GM21360 (cell line): ENCODE data around the gene SART3.
"Not testable (repeated sequence)": the region's sequence is repeated elsewhere in the genome, so short reads cannot be mapped to it uniquely, and the experiment has no call there.

ENCODE experiments used
- ATAC-seq: cut with Tn5 transposase; IDR thresholded peaks from one replicate; pipeline ENCODE4 v1.9.1; 2021; ENCODE audit warnings: mild to moderate bottlenecking, moderate library complexity; ENCODE audit not compliant: unreplicated experiment

The SART3 gene

DNA sequence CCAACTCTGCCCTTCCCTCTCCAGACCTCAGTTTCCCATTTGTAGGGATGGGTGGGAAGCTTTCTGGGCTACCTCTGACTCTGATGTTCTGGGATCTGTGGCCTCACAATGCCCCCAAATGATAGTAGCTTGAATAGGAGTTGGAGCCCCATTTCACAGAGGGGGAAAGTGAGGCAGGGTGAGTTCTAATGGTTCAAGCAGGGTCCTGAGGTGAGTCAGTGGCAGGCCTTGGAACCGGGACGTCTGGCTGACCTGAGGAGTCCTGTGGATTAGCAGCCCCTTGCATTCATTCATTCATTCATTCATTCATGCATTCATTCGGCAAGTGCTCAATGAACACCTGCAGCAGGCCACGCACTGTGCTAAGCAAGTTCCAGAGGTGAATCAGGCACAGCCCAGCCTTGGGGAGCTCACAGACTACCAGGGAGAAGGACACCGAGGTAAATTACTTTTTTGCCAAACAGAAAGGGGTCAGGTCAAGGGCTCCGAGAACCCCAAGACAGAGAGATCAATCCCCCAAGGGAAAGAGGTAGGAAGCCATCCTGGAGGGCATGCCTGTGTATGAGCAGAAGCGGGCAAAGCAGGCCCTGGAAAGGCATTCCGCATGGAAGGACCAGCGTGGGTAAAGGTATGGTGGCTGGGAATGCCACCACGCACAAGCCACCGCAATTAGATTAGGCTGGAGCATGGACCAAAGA is 37.7 kb upstream of the SART3 start:
- ATAC-seq = no peak

DNA sequence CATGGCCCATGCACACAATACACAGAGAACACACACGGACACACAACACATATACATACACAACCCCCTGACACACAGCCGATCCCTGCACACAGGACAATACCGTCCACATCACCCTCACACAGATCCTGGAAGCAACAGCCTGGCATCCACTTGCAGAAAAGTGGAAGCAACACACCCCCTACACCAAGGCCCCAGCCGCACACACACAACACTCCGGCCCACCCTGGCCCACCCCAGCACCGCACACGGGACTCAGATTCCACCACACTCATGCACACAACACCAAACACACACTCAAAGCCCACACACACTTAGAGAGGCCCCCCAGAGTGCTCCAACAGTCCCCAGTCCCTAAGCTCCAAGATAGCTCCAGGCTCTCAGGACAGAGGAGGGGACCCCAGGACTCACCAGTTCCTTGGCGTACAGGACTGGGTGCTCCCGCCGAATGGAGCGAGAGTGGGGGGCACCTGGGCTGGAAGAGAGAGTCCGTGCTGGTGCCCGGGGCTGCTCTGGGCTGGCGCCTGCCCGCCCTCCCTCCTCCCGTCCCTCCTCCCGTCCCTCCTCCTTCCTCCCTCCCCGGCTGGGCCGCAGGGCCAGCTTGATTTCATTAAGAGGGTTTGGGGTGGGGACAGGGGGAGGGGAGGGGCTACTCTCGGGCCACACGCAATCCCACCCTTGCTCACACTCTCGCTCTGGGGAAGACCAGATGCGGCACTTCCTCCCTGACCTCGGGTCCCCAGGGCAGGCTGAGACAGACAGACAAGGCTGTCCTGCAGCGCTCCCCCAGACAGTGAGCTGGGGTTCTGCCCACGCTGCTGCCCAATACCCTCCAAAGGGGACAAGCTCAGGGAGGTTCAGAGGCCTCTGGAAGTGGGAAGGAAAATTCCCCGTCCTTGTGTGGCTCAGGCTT is 36.8 kb upstream of the SART3 start, which contains the start of gene TMEM119:
Gene TMEM119 (minus strand): TSS at position 526 of the 913 bp plus-strand sequence. CDS start 5,701 bp downstream, outside the sequence.
- ATAC-seq = no peak

- no peak for ATAC-seq
Observed at GRCh38 chr12:108596854-108597558, 36.0 kb upstream of the SART3 start.

DNA sequence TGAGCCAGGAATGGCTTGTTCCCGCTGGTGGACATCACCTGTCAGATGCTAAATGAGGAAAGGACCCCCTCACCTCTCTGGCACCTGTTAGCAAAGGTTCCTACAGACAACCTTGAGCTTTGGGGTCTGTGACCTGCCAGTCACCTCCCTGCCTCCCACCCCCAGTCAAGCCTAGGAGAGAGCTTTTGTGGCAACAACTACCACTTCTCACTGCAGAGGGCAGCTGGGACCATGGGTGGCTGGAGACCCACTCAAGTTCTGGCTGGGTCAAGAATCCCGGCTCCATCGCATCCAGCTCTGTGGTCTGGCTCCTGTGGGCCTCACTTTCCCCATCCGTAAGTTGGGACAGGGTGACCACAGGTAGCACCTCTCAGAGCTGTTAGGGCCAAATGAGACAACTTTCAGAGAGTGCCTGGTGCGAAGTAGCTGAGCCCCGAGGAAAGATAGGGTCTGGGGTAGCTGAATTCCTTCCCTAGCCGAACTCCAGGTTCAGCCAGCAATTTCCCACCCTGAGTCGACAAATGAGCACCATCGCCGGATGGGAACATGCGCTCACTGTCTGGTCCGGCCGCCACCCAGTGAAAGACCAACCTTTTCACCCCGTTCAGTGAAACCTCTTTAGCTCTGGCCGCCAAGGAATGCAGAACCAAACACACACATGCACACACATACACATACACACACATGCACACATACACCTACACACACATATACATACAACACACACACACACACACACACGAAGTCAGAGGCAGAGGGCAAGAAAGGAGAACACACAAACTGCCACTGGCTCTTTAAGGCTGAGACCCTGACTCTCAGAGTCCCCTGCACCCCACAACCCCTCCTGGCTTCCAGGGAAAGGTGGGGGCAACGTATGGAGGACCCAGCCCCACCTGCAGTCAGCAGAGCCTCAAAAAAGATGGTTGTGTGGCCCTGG is 35.0 kb upstream of the SART3 start:
- no peak for ATAC-seq

DNA sequence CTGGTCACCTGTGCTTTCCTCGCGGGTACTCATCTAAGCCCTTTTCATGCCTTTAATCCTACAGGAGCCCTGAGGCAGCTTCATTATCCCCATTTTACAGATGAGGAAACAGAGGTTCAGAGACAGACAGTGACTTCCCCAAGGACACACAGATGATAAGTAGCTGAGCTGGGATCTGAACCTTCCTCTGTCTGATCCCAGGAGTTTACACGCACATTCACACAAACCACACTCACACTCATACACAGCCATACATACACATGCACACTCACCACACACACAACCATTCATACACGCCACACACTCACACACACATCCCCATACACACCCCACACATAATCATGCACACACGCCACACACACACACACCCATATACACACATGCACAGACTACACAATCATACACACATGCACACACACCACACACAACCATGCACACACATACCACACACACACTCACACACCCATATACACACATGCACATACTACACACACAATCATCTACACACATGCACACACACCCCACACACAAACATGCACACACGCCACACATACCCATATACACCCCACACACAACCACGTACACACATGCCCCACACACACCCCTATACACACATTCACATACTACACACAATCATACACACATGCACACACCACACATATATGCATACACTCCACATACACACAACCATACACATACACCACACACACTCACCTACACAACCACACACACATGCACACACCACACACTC is 34.2 kb upstream of the SART3 start:
- ATAC-seq = no peak

DNA sequence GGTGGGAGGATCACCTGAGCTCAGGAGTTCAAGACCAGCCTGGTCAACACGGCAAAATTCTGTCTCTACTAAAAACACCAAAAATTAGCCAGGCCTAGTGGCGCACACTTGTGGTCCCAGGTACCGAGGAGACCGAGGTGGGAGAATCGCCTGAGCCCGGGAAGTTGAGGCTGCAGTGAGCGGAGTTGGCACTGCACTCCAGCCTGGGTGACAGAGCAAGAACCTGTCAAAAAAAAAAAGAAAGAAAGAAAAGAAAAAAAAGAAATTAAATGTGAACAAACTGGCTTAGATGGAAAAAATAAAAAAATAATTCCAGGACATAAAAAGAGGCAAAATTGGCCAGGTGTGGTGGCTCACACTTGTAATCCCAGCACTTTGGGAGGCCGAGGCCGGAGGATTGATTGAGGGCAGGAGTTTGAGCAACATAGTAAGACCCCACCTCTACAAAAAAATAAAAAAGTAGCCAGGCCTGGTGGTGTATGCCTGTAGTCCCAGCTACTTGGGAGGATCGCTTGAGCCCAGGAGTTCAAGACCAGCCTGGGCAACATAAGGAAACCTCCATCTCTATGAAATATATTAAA is 33.4 kb upstream of the SART3 start:
- no peak for ATAC-seq

GRCh38 chr12:108592033-108592909 is 31.3 kb upstream of the SART3 start:
- no peak for ATAC-seq

- ATAC-seq = no peak
Observed at GRCh38 chr12:108591267-108591980, 30.5 kb upstream of the SART3 start.

GRCh38 chr12:108590463-108590862 is 29.5 kb upstream of the SART3 start:
- ATAC-seq = not testable (repeated sequence)

DNA sequence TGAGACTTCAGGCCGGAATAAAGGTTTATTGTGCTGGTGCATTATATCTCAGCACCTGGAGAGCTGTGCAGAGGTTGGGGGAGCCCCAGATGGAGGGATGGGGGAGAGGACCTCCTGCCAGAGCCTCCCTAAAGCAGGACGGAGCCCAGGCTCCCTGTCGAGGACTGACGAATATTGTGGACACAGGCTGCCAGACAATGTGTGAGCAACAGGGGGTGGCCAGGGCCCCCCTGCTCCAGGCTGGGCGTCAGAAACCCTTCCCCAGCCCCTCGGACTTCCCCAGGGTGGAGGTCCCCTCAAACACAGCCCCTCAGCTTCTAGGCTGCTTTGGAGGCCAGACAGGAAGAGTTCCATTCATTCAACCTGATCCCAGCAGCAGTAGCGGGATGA is 28.9 kb upstream of the SART3 start:
- no peak for ATAC-seq

GRCh38 chr12:108589028-108589839 is 28.3 kb upstream of the SART3 start:
- ATAC-seq = no peak

- ATAC-seq = no peak
Observed at GRCh38 chr12:108587826-108588225, 26.9 kb upstream of the SART3 start.

DNA sequence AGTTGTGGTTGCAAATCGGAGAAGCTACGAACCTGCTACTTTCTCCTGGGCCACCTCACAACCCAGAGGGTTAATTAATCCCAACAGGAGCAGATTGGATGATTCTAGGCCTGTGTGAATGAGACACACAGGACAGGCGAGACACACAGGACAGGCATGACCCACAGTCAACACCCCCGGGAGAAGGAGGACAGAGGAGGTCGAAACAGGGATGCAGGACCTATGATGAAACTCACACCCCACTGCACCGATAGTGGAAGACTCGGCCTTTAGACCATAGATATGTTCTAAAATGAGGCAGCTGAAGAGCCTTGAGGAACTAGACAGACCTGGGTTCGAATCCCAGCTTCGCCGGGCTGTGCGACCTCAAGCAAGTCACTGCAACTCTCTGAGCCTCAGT is 25.3 kb upstream of the SART3 start:
- ATAC-seq = no peak

GRCh38 chr12:108585864-108586263 is 24.9 kb upstream of the SART3 start:
- ATAC-seq = no peak

DNA sequence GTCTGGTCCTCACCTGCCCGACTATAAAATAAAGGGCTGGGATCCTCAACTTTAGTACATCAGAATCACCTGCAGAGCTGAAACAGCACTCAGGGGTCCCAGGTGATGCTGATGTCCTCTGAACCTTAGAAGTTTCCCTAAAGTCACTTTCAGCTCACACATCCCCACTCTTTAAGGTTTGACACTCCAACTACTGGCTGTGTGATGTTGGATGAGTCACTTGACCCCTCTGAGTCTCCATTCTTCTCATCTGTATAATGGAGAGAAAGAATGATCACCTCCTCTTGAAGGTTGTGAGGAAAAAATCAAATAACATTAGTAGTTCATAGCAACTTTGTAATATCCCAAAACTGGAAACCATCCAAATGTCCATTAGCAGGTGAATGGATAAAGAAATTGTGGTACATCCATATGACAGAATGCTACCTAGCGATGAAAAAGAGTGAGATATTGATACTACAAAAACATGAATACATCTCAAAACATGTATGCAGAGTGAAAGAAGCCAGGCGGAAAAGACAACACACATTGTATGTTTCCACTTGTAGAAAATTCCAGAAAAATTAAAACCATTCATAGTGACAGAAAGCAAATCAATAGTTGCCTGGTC is 23.6 kb upstream of the SART3 start:
- no peak for ATAC-seq

- ATAC-seq = no peak
Observed at GRCh38 chr12:108583991-108584390, 23.0 kb upstream of the SART3 start.
